ENCODE results near the gene GALNT8. TPM values are rescaled to one million over a fixed set of nuclear protein-coding genes. Genes with fewer than 3 reads are reported as not detected.

Gene GALNT8
- total and polyA plus RNA-seq, 2 experiments from 2014 or later: 3.8 to 7.7 TPM

- no peak for TF ChIP-seq ZNF462 (CRISPR knock-in tag; IDR thresholded peaks at IDR 0.05)
Measured at GRCh38 chr12:4725057-4725456, 4.9 kb downstream of the GALNT8 start (continued).

- H2AFZ ChIP-seq: no peak overlapping the region
- TF ChIP-seq CTCF (conservative IDR thresholded peaks at IDR 0.05; ENCODE audit: low read depth in 2 of 2) (no peak), ZNF114 (CRISPR knock-in tag; IDR thresholded peaks at IDR 0.05) (no peak), STAT1 (IDR thresholded peaks at IDR 0.05; ENCODE audit: unreplicated experiment) (no peak), ZNF462 (CRISPR knock-in tag; IDR thresholded peaks at IDR 0.05) (no peak), JUNB (IDR thresholded peaks at IDR 0.05; ENCODE audit: unreplicated experiment) (no peak)
Measured at GRCh38 chr12:4734625-4735340, 14.6 kb downstream of the GALNT8 start.

More at GRCh38 chr12:4734625-4735340, 14.6 kb downstream of the GALNT8 start:
- Mint-ChIP-seq H3K27ac (no peak overlapping the region), H3K9me3 (no peaks in the 10 kb centered on the region), H3K27me3 (ENCODE audit: insufficient read depth, low read depth, poor library complexity) (no peaks in the 10 kb centered on the region), H3K4me1 (no peaks in the 10 kb centered on the region), H3K36me3 (ENCODE audit: low read depth) (no peaks in the 10 kb centered on the region), H3K4me3 (no peak overlapping the region)
- no peaks in the 10 kb centered on the region for H3F3A ChIP-seq (replicated peaks; ENCODE audit: low read depth)
- DNase-seq (ENCODE audit: low spot score) (no peak), ATAC-seq (no peak)
- H3K4me3 ChIP-seq: no peak overlapping the region
- no peak overlapping the region for H3K4me2 ChIP-seq
- no peaks in the 10 kb centered on the region; the same call in 1 of the 2 replicates for H3K4me1 ChIP-seq (ENCODE audit: insufficient read depth)
- no peaks in the 10 kb centered on the region for H3K79me2 ChIP-seq (replicated peaks; ENCODE audit: insufficient read depth)
- no peak overlapping the region for H3K27ac ChIP-seq (ENCODE audit: low read depth)
- H3K36me3 ChIP-seq (ENCODE audit: insufficient read depth): no peaks in the 10 kb centered on the region
- no peaks in the 10 kb centered on the region for H3K27me3 ChIP-seq (ENCODE audit: insufficient read depth)
- H3K9me2 ChIP-seq (ENCODE audit: insufficient read depth): no peaks in the 10 kb centered on the region; the same call in 1 of the 2 replicates
- H4K20me1 ChIP-seq (replicated peaks; ENCODE audit: insufficient read depth): no peaks in the 10 kb centered on the region
